AG04450 (cell line): ENCODE results near the gene PGM2L1. TPM values are rescaled to one million over a fixed set of nuclear protein-coding genes. Genes with fewer than 3 reads are reported as not detected.

Experiments
- CTCF ChIA-PET: fragments of 300-600, 350-600 bp; formaldehyde crosslinking; extraction: SDS; loops from one replicate; lab custom pipeline; 2022; ENCODE audit warnings: antibody characterized with exemption, inconsistent platforms; lab: Charles Lee
- POLR2A ChIA-PET: fragments of 350-600 bp; formaldehyde crosslinking; extraction: SDS; loops from one replicate; lab custom pipeline; 2021; ENCODE audit warnings: antibody characterized with exemption, inconsistent platforms; lab: Yijun Ruan, JAX
- DNase-seq: peaks from one replicate; pipeline ENCODE4 v3.0.0-alpha.2; 2011; ENCODE audit warnings: low read depth, low spot score
- H3K27ac ChIP-seq: one replicate; pipeline ENCODE4 v1.5.1; 2012; ENCODE audit warnings: low read depth, low read length, control low read depth
- H3K27me3 ChIP-seq: one replicate; pipeline ENCODE4 v1.6.0; 2012; ENCODE audit warnings: low read length; ENCODE audit not compliant: control insufficient read depth, insufficient read depth
- H3K4me3 ChIP-seq: 2 replicates; pipeline ENCODE4 v1.5.1; 2011; ENCODE audit warnings: mild to moderate bottlenecking, low read depth, low read length, control low read depth
- H3K9me3 ChIP-seq: 2 replicates; pipeline ENCODE4 v1.5.1; 2012; ENCODE audit warnings: low read length; ENCODE audit not compliant: control insufficient read depth, insufficient read depth
- polyA plus RNA-seq: library from polyadenylated mRNA; depleted of rRNA; stranded (reverse); fragments of >200 nt; gene quantifications from 2 replicates; pipeline ENCODE4 v1.2.3, GENCODE V29; 2011
- TF ChIP-seq, protein P1 (sequence below): IDR thresholded peaks from 2 replicates; pipeline ENCODE4 v1.5.1; 2011; ENCODE audit warnings: low read depth, low read length, control low read depth, inconsistent platforms

The PGM2L1 gene
- polyA plus RNA-seq, 1 experiment: 2.6 TPM

DNA sequence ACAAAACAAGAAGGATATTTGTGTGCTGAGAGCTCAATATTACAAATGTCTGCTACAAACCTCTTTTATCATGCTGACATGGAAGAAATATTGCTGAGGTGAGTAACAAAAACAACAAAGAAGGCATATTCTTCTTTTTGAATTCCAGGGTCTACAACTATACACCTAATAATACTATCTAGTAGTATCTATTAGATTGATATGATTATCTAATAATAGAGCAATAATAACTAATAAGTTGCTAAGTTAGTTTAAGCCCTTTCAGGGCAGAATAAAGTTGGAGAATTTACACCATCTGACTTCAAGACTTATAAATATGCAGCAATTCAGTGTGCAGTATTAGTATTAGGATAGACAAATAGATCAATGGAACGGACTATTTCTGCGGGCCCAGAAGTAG lies 11.4 kb upstream of the PGM2L1 start:
- H3K9me3 ChIP-seq: no peaks in the 10 kb centered on the region
- no peak overlapping the region for H3K4me3 ChIP-seq
- CTCF ChIA-PET: interaction anchor here (1.8 to 2.4 kb wide), 2 partner anchors 40 to 154 kb away, joined by 5 to 6 read pairs; no protein-coding TSS in a partner anchor
- H3K27ac ChIP-seq: no peak overlapping the region
- H3K27me3 ChIP-seq: peaks cover 17% of the 10 kb centered on the region
- POLR2A ChIA-PET: no interaction called here
- TF ChIP-seq, protein P1, sequence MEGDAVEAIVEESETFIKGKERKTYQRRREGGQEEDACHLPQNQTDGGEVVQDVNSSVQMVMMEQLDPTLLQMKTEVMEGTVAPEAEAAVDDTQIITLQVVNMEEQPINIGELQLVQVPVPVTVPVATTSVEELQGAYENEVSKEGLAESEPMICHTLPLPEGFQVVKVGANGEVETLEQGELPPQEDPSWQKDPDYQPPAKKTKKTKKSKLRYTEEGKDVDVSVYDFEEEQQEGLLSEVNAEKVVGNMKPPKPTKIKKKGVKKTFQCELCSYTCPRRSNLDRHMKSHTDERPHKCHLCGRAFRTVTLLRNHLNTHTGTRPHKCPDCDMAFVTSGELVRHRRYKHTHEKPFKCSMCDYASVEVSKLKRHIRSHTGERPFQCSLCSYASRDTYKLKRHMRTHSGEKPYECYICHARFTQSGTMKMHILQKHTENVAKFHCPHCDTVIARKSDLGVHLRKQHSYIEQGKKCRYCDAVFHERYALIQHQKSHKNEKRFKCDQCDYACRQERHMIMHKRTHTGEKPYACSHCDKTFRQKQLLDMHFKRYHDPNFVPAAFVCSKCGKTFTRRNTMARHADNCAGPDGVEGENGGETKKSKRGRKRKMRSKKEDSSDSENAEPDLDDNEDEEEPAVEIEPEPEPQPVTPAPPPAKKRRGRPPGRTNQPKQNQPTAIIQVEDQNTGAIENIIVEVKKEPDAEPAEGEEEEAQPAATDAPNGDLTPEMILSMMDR: no peak
- no peak for DNase-seq

DNA sequence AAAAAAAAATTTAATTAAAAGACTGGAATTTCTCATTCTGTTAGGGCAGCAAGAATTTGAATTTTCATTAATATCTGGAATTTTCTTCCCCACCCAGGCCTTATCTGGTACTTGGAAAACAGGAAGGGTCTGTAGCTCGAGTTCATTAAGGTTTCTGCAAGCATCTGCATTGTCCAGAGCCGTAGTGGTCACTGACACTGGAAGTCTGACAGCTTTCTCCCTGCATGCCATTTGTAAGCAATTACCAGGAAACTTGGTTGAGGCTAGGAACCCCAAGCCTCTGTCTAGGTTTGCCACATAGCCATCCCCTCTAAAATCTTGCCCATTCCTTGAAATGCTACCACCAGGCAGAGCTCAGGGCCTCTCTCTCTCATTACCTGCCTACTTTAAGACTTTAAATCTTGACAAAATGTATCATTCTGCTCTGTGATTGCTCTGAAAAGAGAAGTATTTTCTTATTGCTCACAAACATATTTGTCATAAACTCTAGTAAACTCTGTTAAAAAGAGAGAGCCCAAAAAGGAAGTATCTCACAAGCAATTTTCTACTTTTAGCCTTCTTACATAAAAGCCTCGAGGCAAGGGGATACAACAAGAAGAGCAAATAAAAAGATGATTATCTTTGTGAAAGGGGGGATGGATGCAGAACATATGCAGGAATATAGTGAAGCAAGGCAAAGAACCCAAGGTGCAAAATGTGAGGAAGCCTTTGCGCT lies 5.5 kb upstream of the PGM2L1 start:
- H3K27ac ChIP-seq: no peak overlapping the region
- ChIA-PET POLR2A (no interaction called here), CTCF (no interaction called here)
- H3K9me3 ChIP-seq: no peaks in the 10 kb centered on the region
- peaks cover 11% of the 10 kb centered on the region for H3K27me3 ChIP-seq
- DNase-seq: no peak
- no peak overlapping the region for H3K4me3 ChIP-seq
- TF ChIP-seq, protein P1: no peak

DNA sequence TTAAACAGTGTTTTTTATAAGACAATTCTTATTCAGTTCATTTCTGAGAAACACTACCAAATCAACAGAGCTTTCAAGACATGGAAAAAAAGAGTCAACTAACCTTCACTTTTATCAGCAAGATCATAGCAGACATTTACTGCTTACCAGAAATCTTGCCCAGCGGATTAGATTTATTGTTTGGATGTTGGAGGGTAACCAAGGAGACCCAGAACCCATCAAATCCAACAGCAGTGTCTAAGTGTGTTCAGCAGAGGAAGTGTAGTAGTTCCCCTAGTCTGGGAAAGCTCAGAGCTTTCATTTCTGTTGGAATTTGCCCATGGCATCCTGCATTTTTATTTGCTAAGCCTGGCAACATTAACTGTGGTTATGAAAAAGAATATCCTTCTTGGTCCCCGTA lies 2.4 kb upstream of the PGM2L1 start:
- H3K4me3 ChIP-seq: no peak overlapping the region
- DNase-seq: no peak
- H3K27me3 ChIP-seq: no peaks in the 10 kb centered on the region
- no peaks in the 10 kb centered on the region; the same call in 1 of the 2 replicates for H3K9me3 ChIP-seq
- CTCF ChIA-PET: interaction anchor here (0.6 to 1.0 kb wide), 2 partner anchors 103 to 145 kb away, joined by 3 read pairs; no protein-coding TSS in a partner anchor
- POLR2A ChIA-PET: no interaction called here
- H3K27ac ChIP-seq: no peak overlapping the region
- TF ChIP-seq, protein P1: no peak

DNA sequence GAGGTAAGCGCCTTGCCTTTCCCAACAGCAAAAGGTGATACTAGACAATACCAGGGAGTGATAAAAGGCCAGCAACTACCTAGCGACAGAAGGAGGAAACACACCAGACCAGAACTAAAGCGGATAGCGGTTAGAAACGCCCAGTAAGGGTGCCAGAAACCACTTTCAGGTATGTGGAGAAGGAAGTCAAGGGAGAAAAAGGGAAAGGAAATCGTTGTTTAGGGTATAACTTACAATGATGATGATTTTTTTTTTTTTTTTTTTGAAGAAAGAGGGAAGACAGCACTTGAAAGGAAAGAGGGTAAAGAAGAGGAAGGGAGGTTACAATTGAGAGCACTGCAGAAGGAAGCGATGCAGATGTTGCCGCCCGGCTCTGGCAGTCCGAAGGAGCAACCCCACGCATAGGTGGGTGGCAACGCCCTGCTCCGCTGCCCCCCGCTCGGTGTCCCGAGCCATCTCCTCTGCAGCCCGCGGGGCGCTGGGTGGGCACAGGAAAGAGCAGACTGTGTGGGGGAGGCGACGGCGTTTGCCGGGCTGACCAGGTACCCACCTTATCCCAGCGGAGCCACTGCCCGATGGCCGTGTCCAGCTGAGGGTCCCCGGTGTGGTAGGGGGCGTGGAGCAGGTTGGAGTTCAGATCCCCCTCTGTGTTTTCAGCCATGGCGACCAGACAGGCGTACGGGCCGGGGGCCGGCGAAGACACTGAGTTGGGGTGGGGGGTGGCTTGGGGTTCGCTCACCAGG lies 561 bp downstream of the PGM2L1 start:
- ChIA-PET CTCF (interaction anchor here (1.3 to 2.8 kb wide), 3 partner anchors 9 to 56 kb away, joined by 5 to 13 read pairs (median 11); no protein-coding TSS in a partner anchor), POLR2A (interaction anchor here (0.7 kb wide), 1 partner anchor 8 kb away, joined by 8 read pairs; no protein-coding TSS in a partner anchor)
- TF ChIP-seq, protein P1: peak; percentile 19
- no peaks in the 10 kb centered on the region; the same call in 1 of the 2 replicates for H3K9me3 ChIP-seq
- no peak for DNase-seq
- peak overlapping the region; percentile 93 for H3K4me3 ChIP-seq
- no peak overlapping the region for H3K27ac ChIP-seq
- no peaks in the 10 kb centered on the region for H3K27me3 ChIP-seq
